ENCODE results near the gene ZNF423. TPM values are rescaled to one million over a fixed set of nuclear protein-coding genes. Genes with fewer than 3 reads are reported as not detected.

The ZNF423 gene
- total RNA-seq, 4 donors from 2014 or later: 0.72 to 5.9 (median 1.1) TPM

GRCh38 chr16:49462989-49463371 lies 392.9 kb downstream of the ZNF423 start:
- H3K9me3 ChIP-seq: no peaks in the 10 kb centered on the region
- no peaks in the 10 kb centered on the region for H3K4me1 ChIP-seq
- WGBS, 2 donors: 56 to 85% methylated on average over 2 to 5 of the region's 6 CpGs
- no peak overlapping the region for H3K4me3 ChIP-seq
- H3K36me3 ChIP-seq: no peaks in the 10 kb centered on the region
- intact Hi-C loops (cut with DNase I): no loop called here
- no peak for DNase-seq
- TF ChIP-seq CTCF (IDR thresholded peaks at IDR 0.05) (no peak), POLR2A (IDR thresholded peaks at IDR 0.05) (no peak)
- H3K27me3 ChIP-seq: peaks cover 0 to 30% (median 0%) of the 10 kb centered on the region in 4 donors
- no peak overlapping the region for H3K27ac ChIP-seq

- peaks cover 0 to 30% (median 0%) of the 10 kb centered on the region in 4 donors for H3K27me3 ChIP-seq
- H3K4me3 ChIP-seq: no peak overlapping the region
- H3K9me3 ChIP-seq: no peaks in the 10 kb centered on the region
- no peak overlapping the region for H3K27ac ChIP-seq
- 84% methylated on average over 7 to 8 of the region's 8 CpGs for WGBS, 2 donors
- TF ChIP-seq POLR2A (IDR thresholded peaks at IDR 0.05) (no peak), CTCF (IDR thresholded peaks at IDR 0.05) (no peak)
- no peaks in the 10 kb centered on the region for H3K4me1 ChIP-seq
- H3K36me3 ChIP-seq: no peaks in the 10 kb centered on the region
- DNase-seq: no peak
- intact Hi-C loops (cut with DNase I): no loop called here
Observed at GRCh38 chr16:49462362-49462988, 393.4 kb downstream of the ZNF423 start.

GRCh38 chr16:49461517-49461951 lies 394.4 kb downstream of the ZNF423 start:
- DNase-seq: no peak

GRCh38 chr16:49460786-49461470 lies 395.0 kb downstream of the ZNF423 start:
- Histone ChIP-seq H3K4me3 (no peak overlapping the region), H3K36me3 (no peaks in the 10 kb centered on the region), H3K27me3 (peaks cover 0 to 30% (median 0%) of the 10 kb centered on the region in 4 donors), H3K27ac (no peak overlapping the region), H3K4me1 (no peaks in the 10 kb centered on the region), H3K9me3 (no peaks in the 10 kb centered on the region)
- intact Hi-C loops (cut with DNase I): no loop called here
- TF ChIP-seq POLR2A (IDR thresholded peaks at IDR 0.05) (no peak), CTCF (IDR thresholded peaks at IDR 0.05) (no peak)
- WGBS, 2 donors: 60 to 73% methylated on average over 7 to 10 of the region's 10 CpGs
- no peak for DNase-seq

More at GRCh38 chr16:49461517-49461951, 394.4 kb downstream of the ZNF423 start:
- no peaks in the 10 kb centered on the region for H3K4me1 ChIP-seq
- H3K27ac ChIP-seq: no peak overlapping the region
- TF ChIP-seq POLR2A (IDR thresholded peaks at IDR 0.05) (no peak), CTCF (IDR thresholded peaks at IDR 0.05) (no peak)
- intact Hi-C loops (cut with DNase I): no loop called here
- peaks cover 0 to 30% (median 0%) of the 10 kb centered on the region in 4 donors for H3K27me3 ChIP-seq
- no peaks in the 10 kb centered on the region for H3K36me3 ChIP-seq
- H3K9me3 ChIP-seq: no peaks in the 10 kb centered on the region
- H3K4me3 ChIP-seq: no peak overlapping the region
- no CpG with 5 or more reads among the region's 7 CpGs for WGBS, 2 donors

- TF ChIP-seq CTCF (IDR thresholded peaks at IDR 0.05): no peak
- H3K9me3 ChIP-seq: no peaks in the 10 kb centered on the region
- no peak for DNase-seq
- no peaks in the 10 kb centered on the region for H3K4me1 ChIP-seq
- H3K27ac ChIP-seq: no peak overlapping the region
- intact Hi-C loops (cut with DNase I): no loop called here
- H3K36me3 ChIP-seq: no peaks in the 10 kb centered on the region
- H3K4me3 ChIP-seq: no peak overlapping the region
- WGBS, 2 donors: 75 to 82% methylated on average over 5 to 6 of the region's 6 CpGs
- peaks cover 0 to 28% (median 0%) of the 10 kb centered on the region in 4 donors for H3K27me3 ChIP-seq
Observed at GRCh38 chr16:49459953-49460735, 395.8 kb downstream of the ZNF423 start.
